Karpas-422 (cell line): ENCODE data around the gene GAP43. TPM values are rescaled to one million over a fixed set of nuclear protein-coding genes. Genes with fewer than 3 reads are reported as not detected.
"Not testable (repeated sequence)": the region's sequence is repeated elsewhere in the genome, so short reads cannot be mapped to it uniquely, and the experiment has no call there.

Source experiments
- DNase-seq: peaks from one replicate; pipeline ENCODE4 v3.0.0-alpha.2; 2015
- H2AFZ ChIP-seq: fragments of 200-600 bp; sonication (generic); 2 replicates; pipeline ENCODE4 v1.6.1; 2014; ENCODE audit warnings: antibody characterized with exemption, low read length, mixed read lengths
- H3K27ac ChIP-seq: fragments of 200-600 bp; sonication (generic); 2 replicates; pipeline ENCODE4 v1.5.1; 2014; ENCODE audit warnings: mild to moderate bottlenecking, low read length, moderate library complexity
- H3K27me3 ChIP-seq: fragments of 200-600 bp; sonication (generic); 2 replicates; pipeline ENCODE4 v1.6.1; 2014; ENCODE audit warnings: low read length, mixed read lengths
- H3K36me3 ChIP-seq: fragments of 200-600 bp; sonication (generic); 2 replicates; pipeline ENCODE4 v1.6.1; 2014; ENCODE audit warnings: low read length, mixed read lengths; ENCODE audit not compliant: insufficient read depth
- H3K4me1 ChIP-seq: fragments of 200-600 bp; sonication (generic); 2 replicates; pipeline ENCODE4 v1.6.1; 2014; ENCODE audit warnings: mild to moderate bottlenecking, low read length, mixed read lengths
- H3K4me2 ChIP-seq: fragments of 200-600 bp; sonication (generic); 2 replicates; pipeline ENCODE4 v1.6.1; 2014; ENCODE audit warnings: low read length, low read depth, mild to moderate bottlenecking; ENCODE audit not compliant: poor library complexity, severe bottlenecking
- H3K4me3 ChIP-seq: fragments of 200-600 bp; sonication (generic); 2 replicates; pipeline ENCODE4 v1.5.1; 2014; ENCODE audit warnings: mild to moderate bottlenecking, antibody characterized with exemption, low read length, mixed read lengths
- H3K79me2 ChIP-seq: fragments of 200-600 bp; sonication (generic); 2 replicates; pipeline ENCODE4 v1.6.1; 2014; ENCODE audit warnings: mild to moderate bottlenecking, low read length, mixed read lengths
- H3K9ac ChIP-seq: fragments of 200-600 bp; sonication (generic); 2 replicates; pipeline ENCODE4 v1.6.0; 2014; ENCODE audit warnings: low read length
- H3K9me2 ChIP-seq: fragments of 200-600 bp; sonication (generic), shearing (Covaris generic); replicated peaks from 2 replicates; pipeline ENCODE4 v1.6.0; 2014; ENCODE audit warnings: mild to moderate bottlenecking, low read length, moderate library complexity; ENCODE audit not compliant: insufficient read depth
- H3K9me3 ChIP-seq: fragments of 300-700, 200-600 bp; sonication (generic); 2 replicates; pipeline ENCODE4 v1.6.1; 2014; ENCODE audit warnings: low read length, mixed read lengths
- H4K20me1 ChIP-seq: fragments of 200-600 bp; sonication (generic); 2 replicates; pipeline ENCODE4 v1.6.1; 2014; ENCODE audit warnings: mild to moderate bottlenecking, antibody characterized with exemption, low read length, low read depth; ENCODE audit not compliant: insufficient read depth
- total RNA-seq: library from RNA; depleted of rRNA; stranded (reverse); fragments of >200 nt; shearing (Covaris generic); gene quantifications from 2 replicates; pipeline ENCODE4 v1.2.3, GENCODE V29; 2014; ENCODE audit warnings: low replicate concordance

GAP43 gene
- total RNA-seq, 1 experiment from 2014 or later: not detected

DNA sequence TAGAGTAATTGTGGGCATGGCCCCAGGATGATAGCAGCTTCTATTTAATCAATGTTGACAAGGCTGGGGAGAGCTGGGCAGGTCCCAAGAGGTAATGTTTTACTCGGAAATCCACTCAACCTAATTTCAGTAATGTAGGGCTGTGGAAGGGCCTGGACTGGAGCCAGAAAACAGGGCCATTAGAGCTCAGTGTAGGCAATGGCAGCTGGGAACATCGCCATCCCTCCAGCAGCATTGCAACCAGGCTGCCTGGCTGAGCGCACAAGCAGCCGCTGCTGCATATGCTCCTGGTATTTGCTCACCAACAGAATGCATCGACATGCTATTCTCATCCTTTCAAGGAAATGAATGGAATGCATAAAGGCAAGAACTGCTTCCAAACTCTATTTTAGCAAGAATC is 90.0 kb downstream of the GAP43 start:
- H3K9me2 ChIP-seq: no peaks in the 10 kb centered on the region
- no peak overlapping the region for H3K9ac ChIP-seq
- no peak overlapping the region for H2AFZ ChIP-seq
- no peaks in the 10 kb centered on the region for H3K36me3 ChIP-seq
- H3K27ac ChIP-seq: no peak overlapping the region
- no peak overlapping the region for H3K4me3 ChIP-seq
- no peaks in the 10 kb centered on the region for H3K9me3 ChIP-seq
- no peak for DNase-seq
- H3K4me2 ChIP-seq: no peak overlapping the region
- no peaks in the 10 kb centered on the region for H4K20me1 ChIP-seq
- H3K79me2 ChIP-seq: no peaks in the 10 kb centered on the region
- no peaks in the 10 kb centered on the region for H3K4me1 ChIP-seq
- H3K27me3 ChIP-seq: no peaks in the 10 kb centered on the region

DNA sequence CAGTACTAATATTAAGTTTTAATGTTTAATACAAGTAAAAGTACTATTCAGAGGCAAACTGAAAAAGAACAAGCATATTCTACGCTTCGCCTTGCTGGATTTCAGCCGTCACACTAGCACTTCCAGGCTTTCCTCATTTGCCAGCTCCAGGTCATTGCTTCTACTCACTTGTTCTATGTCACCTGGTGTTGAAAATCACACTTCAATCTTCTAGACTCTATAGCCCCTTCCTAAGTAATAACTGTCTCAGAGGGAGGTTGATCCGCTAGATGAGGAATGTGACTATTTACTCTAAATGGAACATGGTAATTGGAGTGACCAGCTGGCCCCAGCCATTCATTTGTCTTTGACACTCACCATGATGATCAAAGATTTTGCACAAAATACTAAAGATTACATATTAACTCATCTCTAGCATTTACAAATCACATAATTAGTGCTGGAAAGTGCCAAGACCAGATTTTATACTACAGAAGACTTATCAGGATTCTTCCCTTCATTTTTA is 92.0 kb downstream of the GAP43 start:
- H3K79me2 ChIP-seq: no peaks in the 10 kb centered on the region
- H3K4me1 ChIP-seq: no peaks in the 10 kb centered on the region
- no peaks in the 10 kb centered on the region for H3K36me3 ChIP-seq
- no peak overlapping the region for H3K27ac ChIP-seq
- H3K9ac ChIP-seq: no peak overlapping the region
- no peak overlapping the region for H3K4me3 ChIP-seq
- H2AFZ ChIP-seq: no peak overlapping the region
- DNase-seq: no peak
- H3K9me2 ChIP-seq: no peaks in the 10 kb centered on the region
- no peaks in the 10 kb centered on the region for H4K20me1 ChIP-seq
- no peaks in the 10 kb centered on the region for H3K27me3 ChIP-seq
- no peak overlapping the region for H3K4me2 ChIP-seq
- H3K9me3 ChIP-seq: no peaks in the 10 kb centered on the region

DNA sequence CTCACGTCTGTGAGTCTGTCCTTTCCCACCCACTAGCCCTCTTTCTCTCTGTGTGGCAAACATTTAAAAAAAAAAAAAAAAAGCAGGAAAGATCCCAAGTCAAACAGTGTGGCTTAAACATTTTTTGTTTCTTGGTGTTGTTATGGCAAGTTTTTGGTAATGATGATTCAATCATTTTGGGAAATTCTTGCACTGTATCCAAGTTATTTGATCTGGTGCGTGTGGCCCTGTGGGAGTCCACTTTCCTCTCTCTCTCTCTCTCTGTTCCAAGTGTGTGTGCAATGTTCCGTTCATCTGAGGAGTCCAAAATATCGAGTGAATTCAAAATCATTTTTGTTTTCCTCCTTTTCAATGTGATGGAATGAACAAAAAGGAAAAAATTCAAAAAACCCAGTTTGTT is 97.7 kb downstream of the GAP43 start:
- no peaks in the 10 kb centered on the region for H3K9me2 ChIP-seq
- no peak overlapping the region for H3K4me2 ChIP-seq

DNA sequence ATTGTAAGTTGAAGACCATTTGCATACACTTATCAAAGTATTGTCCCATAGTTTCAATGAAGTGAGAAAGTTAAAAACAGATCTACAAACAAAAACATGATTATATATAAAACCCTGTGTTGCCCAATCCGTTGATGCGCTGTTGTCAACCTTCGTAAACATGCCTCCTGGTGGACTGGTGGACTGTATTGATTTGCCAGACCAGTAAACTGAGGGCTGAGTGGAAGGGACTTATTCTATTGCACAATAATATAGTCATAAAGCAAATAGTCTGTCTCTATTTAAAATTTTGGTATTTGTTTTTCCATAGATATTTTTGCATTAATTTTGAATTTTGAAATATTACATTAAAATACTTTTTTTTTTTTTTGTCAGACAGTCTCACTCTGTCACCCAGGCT is 102.5 kb downstream of the GAP43 start:
- H3K79me2 ChIP-seq: no peaks in the 10 kb centered on the region
- no peaks in the 10 kb centered on the region for H3K9me2 ChIP-seq
- no peaks in the 10 kb centered on the region for H3K4me1 ChIP-seq
- H3K4me3 ChIP-seq: no peak overlapping the region
- H2AFZ ChIP-seq: no peak overlapping the region
- H4K20me1 ChIP-seq: no peaks in the 10 kb centered on the region
- H3K36me3 ChIP-seq: no peaks in the 10 kb centered on the region
- no peaks in the 10 kb centered on the region for H3K27me3 ChIP-seq
- no peak overlapping the region for H3K9ac ChIP-seq
- H3K27ac ChIP-seq: no peak overlapping the region
- H3K9me3 ChIP-seq: no peaks in the 10 kb centered on the region
- H3K4me2 ChIP-seq: no peak overlapping the region
- DNase-seq: no peak

More for the DNA sequence above, 97.7 kb downstream of the GAP43 start:
- Histone ChIP-seq H3K4me3 (no peak overlapping the region), H3K79me2 (no peaks in the 10 kb centered on the region), H3K36me3 (no peaks in the 10 kb centered on the region), H3K9ac (no peak overlapping the region), H4K20me1 (no peaks in the 10 kb centered on the region), H3K4me1 (no peaks in the 10 kb centered on the region), H3K27ac (no peak overlapping the region), H3K27me3 (no peaks in the 10 kb centered on the region), H2AFZ (no peak overlapping the region), H3K9me3 (no peaks in the 10 kb centered on the region)
- no peak for DNase-seq

DNA sequence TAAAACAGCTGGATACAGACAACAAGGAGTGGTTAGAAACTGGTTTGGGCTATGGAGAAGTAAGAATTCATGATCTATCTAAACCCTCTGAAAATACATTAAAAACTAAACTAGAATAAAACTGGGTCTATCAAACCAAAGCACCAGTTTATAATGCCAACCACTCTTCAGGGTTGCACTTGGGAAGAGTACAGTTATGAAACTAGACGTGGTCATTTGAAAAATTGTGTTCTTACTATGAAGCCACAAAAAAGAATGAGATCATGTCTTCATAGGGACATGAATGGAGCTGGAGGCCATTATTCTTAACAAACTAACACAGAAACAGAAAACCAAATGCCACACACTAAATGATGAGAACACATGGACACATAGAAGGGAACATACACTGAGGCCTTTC is 103.8 kb downstream of the GAP43 start:
- Histone ChIP-seq H3K79me2 (no peaks in the 10 kb centered on the region), H2AFZ (no peak overlapping the region), H3K4me3 (no peak overlapping the region), H4K20me1 (no peaks in the 10 kb centered on the region), H3K27ac (no peak overlapping the region), H3K4me2 (no peak overlapping the region), H3K4me1 (no peaks in the 10 kb centered on the region), H3K9ac (no peak overlapping the region), H3K36me3 (no peaks in the 10 kb centered on the region), H3K9me2 (no peaks in the 10 kb centered on the region), H3K27me3 (no peaks in the 10 kb centered on the region), H3K9me3 (no peaks in the 10 kb centered on the region)
- no peak for DNase-seq

DNA sequence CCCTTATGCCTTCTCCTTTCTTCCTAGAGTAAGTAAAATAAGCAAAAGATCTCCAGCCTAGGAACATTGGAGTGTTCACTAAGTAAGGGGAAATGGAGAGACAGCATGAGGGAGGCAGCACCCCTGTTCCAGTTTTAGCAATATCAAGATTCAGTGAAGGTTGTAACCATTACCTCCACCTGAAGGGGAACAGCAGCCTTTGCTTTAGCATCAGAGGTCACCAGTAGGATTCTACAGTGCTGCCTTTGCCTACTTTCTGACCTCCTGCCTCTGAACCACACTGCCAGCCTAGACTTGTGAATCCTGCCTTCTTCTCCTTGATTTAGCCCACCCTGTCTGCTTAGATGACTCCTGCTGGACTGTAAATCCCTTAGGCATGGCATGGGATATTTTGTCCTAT is 104.7 kb downstream of the GAP43 start:
- Histone ChIP-seq H3K4me3 (no peak overlapping the region), H3K79me2 (no peaks in the 10 kb centered on the region), H3K4me1 (no peaks in the 10 kb centered on the region), H4K20me1 (no peaks in the 10 kb centered on the region), H3K36me3 (no peaks in the 10 kb centered on the region), H3K9me3 (no peaks in the 10 kb centered on the region), H3K9ac (no peak overlapping the region), H2AFZ (no peak overlapping the region), H3K4me2 (no peak overlapping the region), H3K27ac (no peak overlapping the region), H3K27me3 (no peaks in the 10 kb centered on the region), H3K9me2 (no peaks in the 10 kb centered on the region)
- no peak for DNase-seq

DNA sequence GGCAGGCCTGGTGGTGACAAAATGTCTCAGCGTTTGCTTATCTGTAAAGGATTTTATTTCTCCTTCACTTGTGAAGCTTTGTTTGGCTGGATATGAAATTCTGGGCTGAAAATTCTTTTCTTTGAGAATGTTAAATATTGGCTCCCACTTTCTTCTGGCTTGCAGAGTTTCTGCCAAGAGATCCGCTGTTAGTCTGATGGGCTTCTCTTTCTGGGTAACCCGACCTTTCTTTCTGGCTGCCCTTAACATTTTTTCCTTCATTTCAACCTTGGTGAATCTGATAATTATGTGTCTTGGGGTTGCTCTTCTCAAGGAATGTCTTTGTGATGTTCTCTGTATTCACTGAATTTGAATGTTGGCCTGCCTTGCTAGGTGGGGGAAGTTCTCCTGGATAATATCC is 113.0 kb downstream of the GAP43 start:
- not testable (repeated sequence) for H3K4me3 ChIP-seq, H4K20me1 ChIP-seq, H3K79me2 ChIP-seq, DNase-seq, H3K9me2 ChIP-seq, H2AFZ ChIP-seq, H3K9me3 ChIP-seq, H3K27me3 ChIP-seq, H3K4me2 ChIP-seq, H3K4me1 ChIP-seq, H3K9ac ChIP-seq, H3K27ac ChIP-seq, H3K36me3 ChIP-seq

DNA sequence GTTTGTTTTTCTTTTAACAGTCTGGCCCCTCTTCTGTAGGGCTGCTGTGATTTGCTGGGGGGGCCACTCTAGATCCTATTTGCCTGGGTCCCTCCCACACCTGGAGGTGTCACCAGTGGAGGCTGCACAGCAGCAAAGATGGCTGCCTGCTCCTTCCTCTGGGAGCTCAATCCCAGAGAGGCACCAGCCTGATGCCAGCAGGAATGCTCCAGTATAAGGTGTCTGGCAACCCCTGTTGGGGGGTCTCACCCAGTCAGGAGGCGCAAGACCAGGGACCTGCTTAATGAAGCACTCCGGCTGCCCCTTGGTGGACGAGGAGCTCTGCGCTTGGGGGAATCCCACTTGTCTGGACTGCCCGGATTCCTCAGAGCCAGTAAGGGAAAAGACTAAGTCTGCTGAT is 118.3 kb downstream of the GAP43 start:
- Histone ChIP-seq H3K27me3 (no peaks in the 10 kb centered on the region), H3K4me3 (no peak overlapping the region), H4K20me1 (no peaks in the 10 kb centered on the region), H3K9me3 (no peaks in the 10 kb centered on the region), H3K27ac (no peak overlapping the region), H3K9ac (no peak overlapping the region), H3K79me2 (no peaks in the 10 kb centered on the region), H3K36me3 (no peaks in the 10 kb centered on the region), H3K4me1 (no peaks in the 10 kb centered on the region), H3K9me2 (no peaks in the 10 kb centered on the region), H3K4me2 (no peak overlapping the region), H2AFZ (no peak overlapping the region)
- no peak for DNase-seq

- H3K36me3 ChIP-seq, H3K27me3 ChIP-seq, DNase-seq, H2AFZ ChIP-seq, H3K4me1 ChIP-seq, H3K4me2 ChIP-seq, H3K9me2 ChIP-seq, H3K4me3 ChIP-seq, H3K27ac ChIP-seq, H4K20me1 ChIP-seq, H3K9ac ChIP-seq, H3K9me3 ChIP-seq, H3K79me2 ChIP-seq: not testable (repeated sequence)
These were observed 121.2 kb downstream of the GAP43 start for GRCh38 chr3:115744516-115744915.
